Testis (tissue), 3 donors: ENCODE results near the gene ZBTB2. TPM values are rescaled to one million over a fixed set of nuclear protein-coding genes. Genes with fewer than 3 reads are reported as not detected.

ENCODE experiments used
- DNase-seq: peaks from one replicate; pipeline ENCODE4 v3.0.0-alpha.2; 2019
- H3K27ac ChIP-seq, 2 donors: fragments of 200-600 bp; sonication (generic); one replicate each; pipeline ENCODE4 v1.5.1; 2019
- H3K27me3 ChIP-seq: fragments of 200-600 bp; sonication (generic); one replicate; pipeline ENCODE4 v1.5.1; 2019
- H3K36me3 ChIP-seq: fragments of 200-600 bp; sonication (generic); one replicate; pipeline ENCODE4 v1.5.1; 2017; ENCODE audit warnings: low read depth; ENCODE audit errors: missing control alignments
- H3K4me1 ChIP-seq: fragments of 200-600 bp; sonication (generic); one replicate; pipeline ENCODE4 v1.5.1; 2019
- H3K4me3 ChIP-seq, 2 donors: fragments of 200-600 bp; sonication (generic); one replicate each; pipeline ENCODE4 v1.5.1; 2017 to 2019
- H3K9me3 ChIP-seq: fragments of 200-600 bp; sonication (generic); one replicate; pipeline ENCODE4 v1.5.1; 2017
- CTCF ChIP-seq, 3 experiments: fragments of 450-650 bp in 2 of 3; fragments of 200-600 bp in 1 of 3; sonication (generic) in 1 of 3; IDR thresholded peaks; one replicate each; pipeline ENCODE4 v1.5.1; 2016 to 2019; ENCODE audit warnings: antibody characterized with exemption in 3 of 3, mild to moderate bottlenecking in 2 of 3, moderate library complexity in 1 of 3
- POLR2A ChIP-seq: fragments of 450-650 bp; IDR thresholded peaks from one replicate; pipeline ENCODE4 v1.6.1; 2017; ENCODE audit warnings: antibody characterized with exemption, mild to moderate bottlenecking, moderate library complexity
- WGBS, 2 donors: methylation state at CpG; one replicate each; pipeline ENCODE4 v1.1.5; 2018; 5-methylcytosine and 5-hydroxymethylcytosine counted together
- intact Hi-C: fragments of 100-400 bp; cut with DNase I; formaldehyde crosslinking; loops from one replicate; pipeline ENCODE4 v1.15.1; 2023; ENCODE audit warnings: low total_unique reads
- polyA plus RNA-seq: library from polyadenylated mRNA; stranded (reverse); fragments of 350-450 nt; fragmentation: Illumina TruSeq; extraction: RNeasy Lipid Tissue Mini Kit (QIAGEN cat#74804); gene quantifications from one replicate; pipeline ENCODE4 v1.2.3, GENCODE V29; 2014; ENCODE audit warnings: low read depth, low replicate concordance; ENCODE audit not compliant: insufficient read depth
- total RNA-seq, 2 donors: library from RNA; depleted of rRNA; stranded (reverse); fragments of >200 nt; gene quantifications; one replicate each; pipeline ENCODE4 v1.2.3, GENCODE V29; 2016

ZBTB2 gene
- total and polyA plus RNA-seq, 3 donors from 2014 or later: 13.0 to 14.7 (median 14.7) TPM

GRCh38 chr6:151390276-151390850 is 996 bp downstream of the ZBTB2 start:
- WGBS, 2 donors: 1% methylated on average over 42 of the region's 79 CpGs; no CpG with 5 or more reads in 1 of the 2 donors
- Histone ChIP-seq H3K9me3 (no peaks in the 10 kb centered on the region), H3K27me3 (no peaks in the 10 kb centered on the region), H3K4me1 (peaks cover 35% of the 10 kb centered on the region), H3K27ac (peak overlapping the region; percentile 99 to 100), H3K36me3 (no peaks in the 10 kb centered on the region), H3K4me3 (peak overlapping the region; percentile 99 to 100)
- peak; percentile 98 for DNase-seq
- peak; percentile 35 for TF ChIP-seq POLR2A
- no peak for TF ChIP-seq CTCF (IDR thresholded peaks at IDR 0.05)
- intact Hi-C loops: no loop called here

- H3K4me1 ChIP-seq: peaks cover 29% of the 10 kb centered on the region
- WGBS, 2 donors: 0% methylated on average over 33 to 35 of the region's 54 CpGs
- TF ChIP-seq CTCF (IDR thresholded peaks at IDR 0.05) (no peak), POLR2A (peak; percentile 23)
These were observed 1.6 kb downstream of the ZBTB2 start for GRCh38 chr6:151389618-151390275.

GRCh38 chr6:151388997-151389617 is 2.3 kb downstream of the ZBTB2 start:
- DNase-seq: no peak
- Histone ChIP-seq H3K4me3 (peak overlapping the region; percentile 99 to 100), H3K36me3 (no peaks in the 10 kb centered on the region), H3K9me3 (no peaks in the 10 kb centered on the region), H3K27me3 (no peaks in the 10 kb centered on the region), H3K4me1 (peaks cover 25% of the 10 kb centered on the region), H3K27ac (peak overlapping the region; percentile 96 to 99)
- 11 to 17% methylated on average over 12 of the region's 12 CpGs for WGBS, 2 donors
- intact Hi-C loops: no loop called here
- TF ChIP-seq CTCF (IDR thresholded peaks at IDR 0.05): no peak

More at GRCh38 chr6:151389618-151390275, 1.6 kb downstream of the ZBTB2 start:
- no peaks in the 10 kb centered on the region for H3K9me3 ChIP-seq
- H3K27ac ChIP-seq: peak overlapping the region; percentile 96 to 99
- H3K27me3 ChIP-seq: no peaks in the 10 kb centered on the region
- H3K36me3 ChIP-seq: no peaks in the 10 kb centered on the region
- peak; percentile 70 for DNase-seq
- intact Hi-C loops: no loop called here
- peak overlapping the region; percentile 99 to 100 for H3K4me3 ChIP-seq

GRCh38 chr6:151388236-151388635 is 3.1 kb downstream of the ZBTB2 start:
- Histone ChIP-seq H3K4me1 (peaks cover 16% of the 10 kb centered on the region), H3K36me3 (no peaks in the 10 kb centered on the region), H3K9me3 (no peaks in the 10 kb centered on the region), H3K27me3 (no peaks in the 10 kb centered on the region), H3K27ac (peak overlapping the region in 1 of 2 donors; percentile 99), H3K4me3 (no peak overlapping the region)
- 65 to 77% methylated on average over 2 of the region's 2 CpGs for WGBS, 2 donors
- intact Hi-C loops: no loop called here
- TF ChIP-seq POLR2A: no peak
- DNase-seq: no peak

- DNase-seq: no peak
- WGBS, 2 donors: 71 to 79% methylated on average over 11 of the region's 11 CpGs
- Histone ChIP-seq H3K27me3 (no peaks in the 10 kb centered on the region), H3K4me1 (peaks cover 8% of the 10 kb centered on the region), H3K36me3 (no peaks in the 10 kb centered on the region), H3K9me3 (no peaks in the 10 kb centered on the region), H3K27ac (no peak overlapping the region), H3K4me3 (no peak overlapping the region)
- TF ChIP-seq CTCF (IDR thresholded peaks at IDR 0.05) (no peak), POLR2A (no peak)
- intact Hi-C loops: no loop called here
These were observed 4.0 kb downstream of the ZBTB2 start for GRCh38 chr6:151387175-151387970.
